A673 (cell line): ENCODE measurements around the gene TMEM200C. TPM values are rescaled to one million over a fixed set of nuclear protein-coding genes. Genes with fewer than 3 reads are reported as not detected.

Experiments used
- BruUV-seq: library from RNA; stranded (reverse); fragments of 400-500 nt; replicated peaks from 2 replicates; lab custom pipeline; 2021; lab: Mats Ljungman, UMichigan
- CTCF ChIA-PET: fragments of 300-600 bp; sonication (Branson Sonifier 250); formaldehyde crosslinking; loops from one replicate; lab custom pipeline; 2022; ENCODE audit warnings: antibody characterized with exemption; lab: Charles Lee
- POLR2A ChIA-PET: fragments of 300-600 bp; sonication (Branson Sonifier 250); formaldehyde crosslinking; loops from one replicate; lab custom pipeline; 2022; ENCODE audit warnings: antibody characterized with exemption; ENCODE audit not compliant: low non-redundant PET; lab: Charles Lee
- DNase-seq: peaks from one replicate; pipeline ENCODE4 v3.0.0-alpha.2; 2015; ENCODE audit warnings: low spot score
- H3K27ac ChIP-seq: fragments of 200-600 bp; sonication (generic); 2 replicates; pipeline ENCODE4 v1.5.1; 2016; ENCODE audit warnings: mixed run types, low read depth, mild to moderate bottlenecking, mixed read lengths, antibody characterized with exemption, low read length; ENCODE audit not compliant: poor library complexity, severe bottlenecking
- H3K27me3 ChIP-seq: fragments of 200-600 bp; sonication (generic); replicated peaks from 2 replicates; pipeline ENCODE4 v1.6.1; 2017; ENCODE audit warnings: mixed run types, low read depth, mild to moderate bottlenecking, mixed read lengths, antibody characterized with exemption, low read length; ENCODE audit not compliant: insufficient read depth, poor library complexity
- H3K36me3 ChIP-seq: fragments of 200-600 bp; sonication (generic); 2 replicates; pipeline ENCODE4 v1.6.1; 2016; ENCODE audit warnings: mixed run types, mild to moderate bottlenecking, mixed read lengths, antibody characterized with exemption, low read length; ENCODE audit not compliant: insufficient read depth, poor library complexity, severe bottlenecking
- H3K4me1 ChIP-seq: fragments of 200-600 bp; sonication (generic); 2 replicates; pipeline ENCODE4 v1.6.1; 2017; ENCODE audit warnings: mixed run types, mild to moderate bottlenecking, mixed read lengths, antibody characterized with exemption, low read length; ENCODE audit not compliant: insufficient read depth, poor library complexity, severe bottlenecking
- H3K4me3 ChIP-seq: fragments of 200-600 bp; sonication (generic); 2 replicates; pipeline ENCODE4 v1.5.1; 2016; ENCODE audit warnings: low read depth, mixed run types, mild to moderate bottlenecking, mixed read lengths, low read length; ENCODE audit not compliant: poor library complexity, severe bottlenecking
- H3K9me3 ChIP-seq: fragments of 200-600 bp; sonication (generic); 2 replicates; pipeline ENCODE4 v1.6.1; 2016; ENCODE audit warnings: mixed run types, low read depth, mild to moderate bottlenecking, mixed read lengths, antibody characterized with exemption, low read length; ENCODE audit not compliant: poor library complexity, severe bottlenecking
- CTCF ChIP-seq: fragments of 300-800, 200-600 bp; sonication (generic); conservative IDR thresholded peaks from 2 replicates; pipeline ENCODE4 v1.5.1; 2017; ENCODE audit warnings: low read depth, mild to moderate bottlenecking, antibody characterized with exemption, low read length, moderate library complexity, mixed read lengths
- EZH2 ChIP-seq: fragments of 200-600 bp; sonication (generic); IDR thresholded peaks from 2 replicates; pipeline ENCODE4 v1.6.1; 2017; ENCODE audit warnings: borderline replicate concordance, low read depth, mild to moderate bottlenecking, mixed read lengths, antibody characterized with exemption, low read length; ENCODE audit not compliant: poor library complexity, severe bottlenecking
- intact Hi-C: fragments of 100-400 bp; cut with micrococcal nuclease; formaldehyde crosslinking; loops from one replicate; pipeline ENCODE4 v1.10.0; 2022; ENCODE audit not compliant: unreplicated experiment
- total RNA-seq: library from RNA; stranded (reverse); gene quantifications from 2 replicates; pipeline ENCODE4 v1.2.3, GENCODE V29; 2021

Gene TMEM200C
- total RNA-seq, 1 experiment from 2014 or later = not detected

DNA sequence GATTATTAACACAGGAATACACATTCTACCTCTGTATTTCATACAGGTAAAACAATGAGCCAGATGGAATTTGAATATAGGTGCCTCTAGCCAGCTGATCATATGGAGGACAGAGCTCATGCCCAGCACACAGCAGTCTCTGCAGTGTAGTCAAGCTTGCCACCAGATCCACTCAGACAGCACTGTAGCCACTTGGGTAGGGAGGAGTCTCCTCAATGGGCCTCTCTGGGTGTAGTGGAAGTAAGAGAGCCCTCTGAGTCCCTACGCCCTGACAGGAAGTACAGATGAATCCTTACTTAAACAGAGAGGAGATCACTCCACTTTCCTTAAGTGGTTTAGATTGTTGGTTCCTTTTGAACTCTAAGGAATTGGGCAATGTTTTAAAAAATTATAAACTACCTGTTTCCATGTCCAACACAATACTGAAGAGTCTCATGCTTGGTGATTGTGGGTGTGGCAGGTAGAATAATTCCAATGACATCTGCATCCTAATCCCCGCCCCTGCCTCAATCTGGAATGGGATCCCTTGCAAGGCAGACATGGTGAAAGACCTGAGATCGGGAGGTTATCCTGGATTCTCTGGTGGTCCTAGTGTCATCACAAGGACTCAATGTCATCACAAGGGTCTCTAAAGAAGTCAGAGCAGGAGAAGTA is 23.0 kb upstream of the TMEM200C start:
- CTCF ChIA-PET = no interaction called here

DNA sequence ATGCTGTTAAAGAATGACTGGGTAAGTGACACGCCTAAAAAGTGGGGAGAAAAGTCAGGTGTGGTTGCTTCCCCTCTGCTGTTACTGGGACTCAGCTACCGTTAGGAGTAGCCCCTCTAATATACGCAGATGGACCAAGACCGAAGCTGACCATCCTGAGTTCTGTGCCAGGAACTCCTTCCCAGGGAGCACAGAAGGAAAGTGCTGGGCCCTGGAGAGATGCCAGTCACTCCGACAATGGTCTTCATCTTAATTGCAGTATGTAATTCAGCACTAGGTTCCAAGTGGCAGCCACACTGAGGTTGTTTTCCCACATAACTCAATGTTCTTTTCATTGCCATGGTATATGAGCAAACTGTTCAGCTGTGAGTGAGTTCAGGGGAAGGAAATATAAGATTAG is 19.6 kb upstream of the TMEM200C start:
- ChIA-PET CTCF (no interaction called here), POLR2A (no interaction called here)
- intact Hi-C loops = no loop called here
- Histone ChIP-seq H3K4me1 (no peaks in the 10 kb centered on the region), H3K36me3 (no peaks in the 10 kb centered on the region), H3K27me3 (no peaks in the 10 kb centered on the region), H3K4me3 (no peak overlapping the region), H3K27ac (no peak overlapping the region), H3K9me3 (no peaks in the 10 kb centered on the region)
- no peak for TF ChIP-seq EZH2
- TF ChIP-seq CTCF = no peak
- no peak for DNase-seq
- BruUV-seq = no TSS peak

More for the DNA sequence above, 23.0 kb upstream of the TMEM200C start:
- H3K36me3 ChIP-seq = no peaks in the 10 kb centered on the region
- H3K27me3 ChIP-seq = no peaks in the 10 kb centered on the region
- H3K4me1 ChIP-seq = no peaks in the 10 kb centered on the region
- no peak overlapping the region for H3K4me3 ChIP-seq
- H3K27ac ChIP-seq = no peak overlapping the region
- POLR2A ChIA-PET = no interaction called here
- TF ChIP-seq CTCF (no peak), EZH2 (no peak)
- no TSS peak for BruUV-seq
- no peak for DNase-seq
- intact Hi-C loops = no loop called here
- H3K9me3 ChIP-seq = no peaks in the 10 kb centered on the region

DNA sequence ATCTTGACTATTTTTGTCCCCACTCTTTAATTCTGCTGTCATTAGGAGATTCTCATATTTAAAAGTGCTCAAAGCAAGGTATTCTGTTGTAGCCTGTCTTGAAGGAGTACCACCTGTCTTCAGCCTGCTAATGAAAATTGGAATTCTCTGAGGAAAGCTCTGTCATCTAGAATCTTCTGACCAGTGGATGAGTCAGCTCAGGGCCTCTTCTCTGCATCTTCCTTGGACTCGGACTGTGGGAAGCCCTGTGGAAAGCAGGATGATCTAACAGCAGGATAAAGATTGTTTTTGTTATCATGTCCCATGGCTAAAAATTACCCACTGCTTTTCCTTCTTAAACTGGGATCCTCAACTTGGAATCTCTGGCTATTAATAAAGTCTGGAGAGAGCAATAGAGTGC is 18.7 kb upstream of the TMEM200C start:
- H3K36me3 ChIP-seq = no peaks in the 10 kb centered on the region
- H3K4me1 ChIP-seq = no peaks in the 10 kb centered on the region
- DNase-seq = no peak
- no peaks in the 10 kb centered on the region for H3K27me3 ChIP-seq
- TF ChIP-seq EZH2 (no peak), CTCF (no peak)
- ChIA-PET CTCF (no interaction called here), POLR2A (no interaction called here)
- intact Hi-C loops = no loop called here
- H3K27ac ChIP-seq = no peak overlapping the region
- BruUV-seq = no TSS peak
- no peak overlapping the region for H3K4me3 ChIP-seq
- H3K9me3 ChIP-seq = no peaks in the 10 kb centered on the region
